ENCODE results near the gene XXYLT1.
"Not testable (repeated sequence)": the region's sequence is repeated elsewhere in the genome, so short reads cannot be mapped to it uniquely, and the experiment has no call there.

Gene XXYLT1

GRCh38 chr3:195039180-195039843 lies 231.6 kb downstream of the XXYLT1 start:
- no peak for DNase-seq

- DNase-seq = no peak
These were observed 232.8 kb downstream of the XXYLT1 start for GRCh38 chr3:195038161-195038560.

DNA sequence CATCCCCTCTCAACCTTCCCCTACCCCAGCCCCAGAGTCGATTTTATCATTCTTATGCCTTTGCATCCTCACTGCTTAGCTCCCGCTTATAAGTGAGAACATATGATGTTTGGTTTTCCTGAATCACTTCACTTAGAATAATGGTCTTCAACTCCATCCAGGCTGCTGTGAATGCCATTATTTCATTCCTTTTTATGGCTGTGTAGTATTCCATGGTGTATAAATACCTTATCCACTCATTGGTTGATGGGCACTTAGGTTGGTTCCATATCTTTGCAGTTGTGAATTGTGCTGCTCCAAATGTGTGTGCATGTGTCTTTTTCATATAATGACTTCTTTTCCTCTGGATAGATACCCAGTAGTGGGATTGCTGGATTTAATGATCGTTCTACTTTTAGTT lies 233.4 kb downstream of the XXYLT1 start:
- not testable (repeated sequence) for DNase-seq

DNA sequence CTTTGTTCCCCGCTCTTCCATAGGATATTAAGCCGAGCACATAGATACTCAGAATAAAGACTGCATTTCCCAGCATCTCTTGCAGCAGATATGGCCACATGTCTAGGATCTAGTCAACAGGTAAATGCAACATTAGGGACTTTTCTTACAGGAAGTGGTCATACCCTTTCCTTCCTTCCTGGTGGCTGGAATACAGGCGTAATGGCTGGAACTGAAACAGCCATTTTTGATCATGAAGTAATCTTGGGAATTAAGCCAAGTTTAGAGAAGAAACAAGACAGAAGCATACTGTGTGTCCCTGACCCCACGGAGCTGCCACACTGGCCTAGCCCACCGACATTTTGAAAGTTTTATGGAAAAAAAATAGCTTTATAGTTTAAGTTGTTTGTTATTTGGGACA lies 234.0 kb downstream of the XXYLT1 start:
- DNase-seq = no peak

DNA sequence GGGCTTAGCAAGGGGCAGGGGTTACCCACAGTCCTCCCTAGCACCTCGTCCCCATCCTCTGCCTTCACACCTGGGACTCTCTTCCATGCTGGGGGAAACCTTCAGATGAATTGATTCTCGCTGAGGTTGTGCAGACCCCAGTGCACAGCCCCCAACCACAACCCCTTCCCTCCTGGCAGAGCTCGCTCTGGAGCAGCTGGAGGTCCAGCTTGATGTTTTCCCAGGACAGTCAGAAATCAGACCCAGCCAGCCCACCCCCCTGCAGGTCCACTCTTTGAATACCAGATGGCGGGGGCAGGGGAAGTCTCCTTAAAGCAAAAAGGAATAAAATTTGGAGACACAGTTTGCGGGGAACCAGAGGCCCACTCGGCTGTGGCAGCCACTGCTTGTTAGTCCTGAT lies 234.4 kb downstream of the XXYLT1 start:
- no peak for DNase-seq

DNA sequence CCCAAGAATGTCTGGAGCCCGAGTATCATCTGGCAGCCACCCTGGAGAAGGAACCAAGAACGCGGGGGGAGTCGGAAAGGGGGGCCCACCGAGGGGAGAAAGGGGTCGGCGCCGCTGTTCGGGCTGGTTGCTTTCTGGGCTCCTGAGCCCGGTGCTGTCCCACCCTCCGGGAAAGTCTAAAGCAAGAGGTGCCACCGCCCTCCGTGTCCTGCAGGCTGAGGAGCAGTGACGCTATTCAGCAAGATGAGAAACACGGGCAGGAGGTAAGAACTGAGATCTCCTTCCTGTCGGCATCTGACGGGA lies 234.8 kb downstream of the XXYLT1 start:
- no peak for DNase-seq

GRCh38 chr3:195035345-195036202 lies 235.4 kb downstream of the XXYLT1 start:
- no peak for DNase-seq

DNA sequence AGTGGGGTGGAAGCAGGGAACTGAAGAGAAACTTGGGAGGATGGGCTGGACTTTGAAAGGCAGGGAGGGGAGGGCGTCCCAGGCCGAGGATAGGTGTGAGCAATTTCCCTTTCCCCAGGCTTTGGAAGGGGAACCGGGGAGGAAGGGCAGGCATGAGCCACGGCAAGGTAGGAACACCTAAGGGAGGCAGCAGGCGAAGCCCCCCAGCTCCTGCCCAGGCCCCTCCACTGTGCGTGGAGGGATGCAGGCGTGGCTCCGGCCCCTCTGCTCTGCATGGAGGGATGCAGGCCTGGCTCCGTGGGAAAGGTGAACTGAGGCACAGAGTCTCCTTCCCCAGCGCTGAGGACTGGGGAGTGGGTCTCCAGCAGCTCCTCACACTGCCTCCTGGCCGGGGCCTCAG lies 236.4 kb downstream of the XXYLT1 start:
- no peak for DNase-seq

DNA sequence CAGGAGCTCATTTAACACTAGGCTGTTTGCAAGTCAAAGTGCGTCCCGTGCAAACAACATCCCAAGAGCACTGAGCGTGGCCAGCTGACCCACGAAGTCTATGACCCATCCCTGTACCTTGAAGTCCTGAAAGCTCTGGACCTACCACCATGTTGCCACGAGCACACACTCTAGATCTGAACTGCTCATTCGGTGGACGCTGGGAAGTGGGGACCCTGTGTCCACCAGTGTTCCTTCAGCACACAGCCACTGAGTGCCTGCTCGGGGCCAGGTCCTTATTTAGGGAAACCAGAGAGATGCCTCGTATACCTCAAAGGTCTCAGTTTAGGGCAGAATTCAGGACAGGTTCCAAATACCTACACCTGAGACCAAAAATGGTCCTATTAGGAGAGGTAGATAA lies 236.9 kb downstream of the XXYLT1 start:
- no peak for DNase-seq

- DNase-seq = no peak
These were observed 237.3 kb downstream of the XXYLT1 start for GRCh38 chr3:195033531-195034091.

DNA sequence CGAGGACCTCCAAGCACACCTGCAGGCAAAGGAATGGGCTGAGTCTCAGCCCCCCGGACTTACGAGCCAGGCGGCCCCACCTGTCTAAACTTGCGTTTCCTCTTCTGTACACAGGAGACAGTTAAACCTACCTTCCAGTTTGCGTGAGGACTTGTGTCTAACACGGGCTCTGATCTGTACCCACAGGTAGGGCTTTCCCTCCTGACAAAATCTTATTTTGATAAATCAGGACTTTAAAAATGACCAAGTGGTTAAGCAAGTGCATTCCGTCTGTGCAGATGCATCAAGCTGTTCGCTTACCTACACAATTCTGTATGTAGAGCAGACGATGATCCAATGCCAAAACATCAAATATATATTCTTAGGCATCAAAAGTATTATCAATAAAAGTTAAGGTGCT lies 238.0 kb downstream of the XXYLT1 start:
- no peak for DNase-seq

- DNase-seq = no peak
These were observed 238.7 kb downstream of the XXYLT1 start for GRCh38 chr3:195032106-195032759.

- DNase-seq = no peak
These were observed 239.4 kb downstream of the XXYLT1 start for GRCh38 chr3:195031574-195032003.

DNA sequence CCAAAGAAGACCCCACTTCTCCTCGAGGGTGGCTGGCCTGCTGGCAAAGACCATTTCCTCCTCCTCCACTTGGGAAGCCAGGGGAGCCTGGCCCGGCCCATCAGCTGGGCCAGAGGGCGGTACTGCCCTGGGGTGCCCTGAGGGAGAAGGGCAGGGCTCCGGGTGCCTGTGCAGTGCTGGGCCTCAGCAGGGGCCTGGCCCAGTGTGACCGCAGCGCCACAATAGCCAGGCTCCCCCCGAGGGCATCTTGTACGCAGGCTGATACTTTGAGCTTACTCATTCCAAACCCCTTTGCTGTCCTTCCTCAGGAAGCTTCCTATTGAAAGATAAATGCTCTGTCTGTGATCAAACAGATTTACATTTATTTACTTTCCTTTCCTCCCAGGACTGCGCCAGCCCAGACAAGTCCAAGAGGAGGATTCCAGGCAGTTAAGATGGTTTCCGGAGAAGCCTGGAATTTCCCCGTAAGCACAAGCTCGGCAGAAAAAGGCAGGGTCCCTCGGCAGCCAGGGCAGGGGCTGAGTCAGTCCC lies 240.1 kb downstream of the XXYLT1 start:
- DNase-seq = no peak

GRCh38 chr3:195028877-195029606 lies 241.9 kb downstream of the XXYLT1 start:
- no peak for DNase-seq

GRCh38 chr3:195025884-195026200 lies 245.1 kb downstream of the XXYLT1 start:
- no peak for DNase-seq

DNA sequence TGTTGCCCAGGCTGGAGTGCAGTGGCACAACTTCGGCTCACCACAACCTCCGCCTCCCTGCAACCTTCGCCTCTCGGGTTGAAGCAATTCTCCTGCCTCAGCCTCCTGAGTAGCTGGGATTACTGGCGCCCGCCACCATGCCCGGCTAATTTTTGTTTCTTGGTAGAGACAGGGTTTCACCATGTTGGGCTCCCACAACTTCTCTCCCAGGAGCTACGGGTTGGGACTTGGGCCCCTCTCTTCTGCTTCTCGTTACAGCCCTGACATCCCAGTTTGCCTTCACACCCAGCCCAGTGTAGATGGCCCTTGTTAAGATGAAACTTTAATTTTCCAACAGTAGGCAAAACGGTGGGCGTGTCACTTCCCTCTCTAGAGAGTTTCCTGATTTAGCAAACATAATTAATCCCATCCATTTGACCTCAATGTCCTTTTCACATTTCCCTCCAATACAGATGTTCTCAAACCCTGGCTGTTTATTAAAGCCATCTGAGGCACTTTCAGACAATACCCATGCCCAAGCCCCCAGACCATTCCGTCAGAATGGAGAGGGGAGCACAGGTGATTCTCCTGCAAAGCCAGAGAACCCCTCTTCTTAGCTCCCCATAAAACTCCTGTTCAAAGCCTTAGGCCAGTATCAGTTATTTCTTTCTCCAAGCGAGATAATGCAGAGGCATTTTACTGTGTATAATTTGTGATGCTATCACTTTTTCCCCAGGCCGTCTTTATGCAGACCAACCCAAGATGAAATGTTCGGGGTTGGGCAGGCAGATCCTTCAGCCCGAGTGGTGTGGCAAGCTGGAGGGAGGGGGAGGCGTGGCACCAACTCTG lies 245.7 kb downstream of the XXYLT1 start:
- DNase-seq = no peak

- DNase-seq = no peak
These were observed 247.0 kb downstream of the XXYLT1 start for GRCh38 chr3:195023989-195024388.

DNA sequence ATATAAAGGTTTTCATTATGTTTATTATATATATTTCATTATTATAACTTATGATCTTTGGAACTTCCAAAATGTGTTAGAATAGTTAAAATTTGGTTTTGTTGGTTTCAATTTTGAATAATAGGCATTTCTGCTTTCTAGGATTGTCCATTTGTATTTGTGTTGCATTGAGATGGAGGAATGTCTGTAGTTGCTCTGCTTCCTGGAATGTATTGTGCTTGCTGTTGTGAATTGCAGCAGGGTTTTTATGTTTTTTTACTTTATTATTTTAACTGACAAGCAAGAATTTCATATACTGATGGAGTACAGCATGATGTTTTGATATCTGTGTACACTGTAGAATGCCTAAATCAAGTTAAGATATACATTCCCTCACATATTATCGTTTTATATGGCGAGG lies 247.4 kb downstream of the XXYLT1 start:
- no peak for DNase-seq

- DNase-seq = no peak
These were observed 249.3 kb downstream of the XXYLT1 start for GRCh38 chr3:195021692-195022091.

- no peak for DNase-seq
These were observed 250.0 kb downstream of the XXYLT1 start for GRCh38 chr3:195020921-195021320.

DNA sequence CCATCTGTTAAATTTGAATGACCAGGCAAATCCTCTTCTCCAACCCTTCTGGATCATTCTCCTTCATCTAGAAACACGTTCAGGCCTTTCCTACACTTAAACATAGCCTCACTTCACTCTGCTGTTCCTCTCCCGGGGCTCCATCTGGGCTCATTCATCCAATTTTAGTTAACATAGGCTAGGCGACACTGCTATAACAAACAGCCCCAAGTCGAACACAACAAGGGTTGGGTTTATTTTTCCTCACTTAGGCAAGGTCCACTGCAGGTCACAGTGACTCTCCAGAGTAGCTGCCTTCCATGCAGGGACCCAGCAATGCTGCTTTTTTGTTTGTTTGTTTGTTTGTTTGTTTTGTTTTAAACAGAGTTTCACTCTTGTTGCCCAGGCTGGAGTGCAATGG lies 250.8 kb downstream of the XXYLT1 start:
- DNase-seq = no peak

Measured in DMS 273 treated with DMSO at 0.1 percent for 48 hours (cell line).